Loucy (cell line): Measurements from ENCODE around the gene UTP14C.
"Not testable (repeated sequence)": the region's sequence is repeated elsewhere in the genome, so short reads cannot be mapped to it uniquely, and the experiment has no call there.

ENCODE experiments used
- H2AFZ ChIP-seq: fragments of 200-600 bp; sonication (generic); 2 replicates; pipeline ENCODE4 v1.6.0; 2016; ENCODE audit warnings: antibody characterized with exemption, mild to moderate bottlenecking, low read length, moderate library complexity
- H3F3A ChIP-seq: fragments of 200-600 bp; 2 replicates; pipeline ENCODE4 v1.6.0; 2016; ENCODE audit warnings: antibody characterized with exemption, low read depth, mild to moderate bottlenecking
- H3K27me3 ChIP-seq: fragments of 200-600 bp; sonication (generic); 2 replicates; pipeline ENCODE4 v1.6.1; 2014; ENCODE audit warnings: low read length, mild to moderate bottlenecking; ENCODE audit not compliant: insufficient read depth, poor library complexity, severe bottlenecking
- H3K36me3 ChIP-seq: fragments of 200-600 bp; sonication (generic); 2 replicates; pipeline ENCODE4 v1.6.1; 2016; ENCODE audit warnings: low read length; ENCODE audit not compliant: insufficient read depth
- H3K4me1 ChIP-seq: fragments of 200-600 bp; sonication (generic); 2 replicates; pipeline ENCODE4 v1.5.1; 2014; ENCODE audit warnings: low read length, mild to moderate bottlenecking; ENCODE audit not compliant: insufficient read depth, poor library complexity, severe bottlenecking
- H3K4me2 ChIP-seq: fragments of 200-600 bp; sonication (generic); 2 replicates; pipeline ENCODE4 v1.6.0; 2014; ENCODE audit warnings: antibody characterized with exemption, low read length, low read depth, mild to moderate bottlenecking; ENCODE audit not compliant: poor library complexity, severe bottlenecking
- H3K4me3 ChIP-seq: fragments of 200-600 bp; sonication (generic); 2 replicates; pipeline ENCODE4 v1.5.1; 2014; ENCODE audit warnings: low read length, mild to moderate bottlenecking, mixed read lengths; ENCODE audit not compliant: poor library complexity, severe bottlenecking
- H3K79me2 ChIP-seq: fragments of 200-600 bp; sonication (generic); 2 replicates; pipeline ENCODE4 v1.6.1; 2014; ENCODE audit warnings: low read length; ENCODE audit not compliant: insufficient read depth
- H3K9ac ChIP-seq: fragments of 200-600 bp; sonication (generic); 2 replicates; pipeline ENCODE4 v1.6.0; 2014; ENCODE audit warnings: mild to moderate bottlenecking, low read depth, low read length, moderate library complexity; ENCODE audit not compliant: poor library complexity, severe bottlenecking
- H3K9me2 ChIP-seq: fragments of 200-600 bp; sonication (generic); replicated peaks from 2 replicates; pipeline ENCODE4 v1.6.1; 2016; ENCODE audit warnings: low read depth, low read length, mixed read lengths
- H3K9me3 ChIP-seq: fragments of 200-600 bp; sonication (generic); 2 replicates; pipeline ENCODE4 v1.6.1; 2014; ENCODE audit warnings: mild to moderate bottlenecking, antibody characterized with exemption, low read length, low read depth; ENCODE audit not compliant: insufficient read depth
- H4K20me1 ChIP-seq: fragments of 200-600 bp; sonication (generic); 2 replicates; pipeline ENCODE4 v1.6.0; 2014; ENCODE audit warnings: antibody characterized with exemption, low read length, mild to moderate bottlenecking; ENCODE audit not compliant: insufficient read depth, poor library complexity, severe bottlenecking
- CTCF ChIP-seq: fragments of 200-600 bp; sonication (generic); conservative IDR thresholded peaks from 2 replicates; pipeline ENCODE4 v1.5.1; 2014; ENCODE audit warnings: mild to moderate bottlenecking, antibody characterized with exemption, low read length
- EZH2phosphoT487 ChIP-seq: fragments of 200-600 bp; IDR thresholded peaks from 2 replicates; pipeline ENCODE4 v1.6.1; 2018; ENCODE audit warnings: antibody characterized with exemption, mild to moderate bottlenecking, moderate library complexity, borderline replicate concordance

Gene UTP14C

GRCh38 chr13:52029569-52029968 lies 5.1 kb downstream of the UTP14C start:
- Histone ChIP-seq H2AFZ (no peak overlapping the region), H3F3A (no peaks in the 10 kb centered on the region), H3K4me3 (no peak overlapping the region), H3K9ac (no peak overlapping the region), H4K20me1 (no peaks in the 10 kb centered on the region), H3K9me3 (no peaks in the 10 kb centered on the region), H3K9me2 (no peaks in the 10 kb centered on the region), H3K4me2 (no peak overlapping the region), H3K79me2 (no peaks in the 10 kb centered on the region), H3K36me3 (peaks cover 5% of the 10 kb centered on the region; the same call in 1 of the 2 replicates), H3K4me1 (peaks cover 3% of the 10 kb centered on the region), H3K27me3 (no peaks in the 10 kb centered on the region)
- TF ChIP-seq EZH2phosphoT487 (no peak), CTCF (no peak)

- H4K20me1 ChIP-seq, H3K27me3 ChIP-seq, H3K4me2 ChIP-seq, H3K9me2 ChIP-seq, H3F3A ChIP-seq, H2AFZ ChIP-seq, H3K4me1 ChIP-seq, H3K79me2 ChIP-seq, H3K36me3 ChIP-seq, H3K4me3 ChIP-seq, H3K9ac ChIP-seq, H3K9me3 ChIP-seq: not testable (repeated sequence)
These were observed 5.9 kb downstream of the UTP14C start for GRCh38 chr13:52030401-52030800.

- no peak overlapping the region for H3K4me3 ChIP-seq
- no peaks in the 10 kb centered on the region for H3K27me3 ChIP-seq
- H3K79me2 ChIP-seq, result no peaks in the 10 kb centered on the region
- H3K9ac ChIP-seq, result no peak overlapping the region
- no peaks in the 10 kb centered on the region for H4K20me1 ChIP-seq
- H3K36me3 ChIP-seq, result 0 out of 2 replicates have a peak, but pooled peaks cover 4% of the 10 kb centered on the region
- H2AFZ ChIP-seq, result no peak overlapping the region
- TF ChIP-seq EZH2phosphoT487, result no peak
- no peak for TF ChIP-seq CTCF
- H3F3A ChIP-seq, result no peaks in the 10 kb centered on the region
- H3K9me2 ChIP-seq, result no peaks in the 10 kb centered on the region
- no peaks in the 10 kb centered on the region for H3K9me3 ChIP-seq
- H3K4me1 ChIP-seq, result peaks cover 3% of the 10 kb centered on the region
- H3K4me2 ChIP-seq, result no peak overlapping the region
These were observed 8.5 kb downstream of the UTP14C start for GRCh38 chr13:52033039-52033438.

- H3F3A ChIP-seq, result no peaks in the 10 kb centered on the region
- no peaks in the 10 kb centered on the region for H3K27me3 ChIP-seq
- TF ChIP-seq CTCF, result no peak
- TF ChIP-seq EZH2phosphoT487, result no peak
- H3K4me3 ChIP-seq, result no peak overlapping the region
- no peak overlapping the region for H3K9ac ChIP-seq
- no peaks in the 10 kb centered on the region for H3K9me3 ChIP-seq
- no peaks in the 10 kb centered on the region for H4K20me1 ChIP-seq
- H3K36me3 ChIP-seq, result no peaks in the 10 kb centered on the region
- peaks cover 3% of the 10 kb centered on the region for H3K4me1 ChIP-seq
- H3K9me2 ChIP-seq, result no peaks in the 10 kb centered on the region
- no peak overlapping the region for H3K4me2 ChIP-seq
- H3K79me2 ChIP-seq, result no peaks in the 10 kb centered on the region
- no peak overlapping the region for H2AFZ ChIP-seq
These were observed 10.2 kb downstream of the UTP14C start for GRCh38 chr13:52034616-52035226.
